Type B pancreatic cell (in vitro differentiated cells): ENCODE measurements around the gene SMC6. TPM values are rescaled to one million over a fixed set of nuclear protein-coding genes. Genes with fewer than 3 reads are reported as not detected.

Experiments used
- DNase-seq: peaks from one replicate; pipeline ENCODE4 v3.0.0; 2021; ENCODE audit warnings: mixed read lengths; ENCODE audit not compliant: unreplicated experiment; ENCODE audit errors: extremely low spot score
- H3K27ac Mint-ChIP-seq: 2 replicates; pipeline ENCODE4 v1.8.0; 2021; ENCODE audit warnings: mild to moderate bottlenecking, mixed read lengths
- H3K27me3 Mint-ChIP-seq: 2 replicates; pipeline ENCODE4 v1.8.0; 2021; ENCODE audit warnings: mixed read lengths
- H3K36me3 Mint-ChIP-seq: 2 replicates; pipeline ENCODE4 v1.8.0; 2021; ENCODE audit warnings: mixed read lengths
- H3K4me1 Mint-ChIP-seq: one replicate; pipeline ENCODE4 v1.8.0; 2021; ENCODE audit warnings: mixed read lengths; ENCODE audit not compliant: unreplicated experiment
- H3K4me3 Mint-ChIP-seq: 2 replicates; pipeline ENCODE4 v1.8.0; 2021; ENCODE audit warnings: mild to moderate bottlenecking, mixed read lengths
- H3K9me3 Mint-ChIP-seq: 2 replicates; pipeline ENCODE4 v1.8.0; 2021; ENCODE audit warnings: mixed read lengths
- CTCF ChIP-seq: fragments of 200-600 bp; sonication (generic); conservative IDR thresholded peaks from 2 replicates; pipeline ENCODE4 v1.5.0; 2021; ENCODE audit warnings: antibody characterized with exemption, mild to moderate bottlenecking
- total RNA-seq: library from RNA; stranded (reverse); gene quantifications from 2 replicates; pipeline ENCODE4 v1.2.1, GENCODE V29; 2021; ENCODE audit warnings: low replicate concordance

The SMC6 gene
- total RNA-seq, 1 donor from 2014 or later, result 30.5 TPM

DNA sequence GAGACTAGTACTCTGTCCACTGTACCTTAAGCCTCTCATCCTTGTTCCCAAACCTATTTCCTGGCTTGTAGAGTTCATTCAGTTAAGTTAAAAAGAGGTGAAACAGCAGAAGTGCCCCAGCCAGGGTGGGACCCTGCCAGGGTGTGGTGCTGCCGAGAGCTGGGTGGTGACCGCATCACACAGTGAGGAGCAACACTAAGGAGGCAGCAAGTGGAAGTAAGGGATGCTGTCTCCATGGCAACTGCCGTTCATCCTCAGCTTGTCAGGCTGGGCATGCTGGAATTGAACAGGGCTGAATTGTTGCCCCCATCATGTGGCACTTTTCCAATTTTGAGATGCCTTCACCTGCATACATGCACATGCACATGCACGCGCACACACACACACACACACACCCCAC, 136.1 kb downstream of the SMC6 start:
- no peaks in the 10 kb centered on the region for H3K9me3 Mint-ChIP-seq
- no peaks in the 10 kb centered on the region for H3K27me3 Mint-ChIP-seq
- peaks cover 15% of the 10 kb centered on the region for H3K4me1 Mint-ChIP-seq
- no peak overlapping the region for H3K27ac Mint-ChIP-seq
- DNase-seq, result no peak
- no peak overlapping the region for H3K4me3 Mint-ChIP-seq
- H3K36me3 Mint-ChIP-seq, result no peaks in the 10 kb centered on the region
- TF ChIP-seq CTCF, result no peak

- Mint-ChIP-seq H3K36me3 (no peaks in the 10 kb centered on the region), H3K27me3 (no peaks in the 10 kb centered on the region), H3K9me3 (no peaks in the 10 kb centered on the region), H3K4me1 (peaks cover 15% of the 10 kb centered on the region), H3K4me3 (no peak overlapping the region), H3K27ac (no peak overlapping the region)
- DNase-seq, result no peak
- TF ChIP-seq CTCF, result no peak
Observed at GRCh38 chr2:17616405-17616804, 137.2 kb downstream of the SMC6 start.

DNA sequence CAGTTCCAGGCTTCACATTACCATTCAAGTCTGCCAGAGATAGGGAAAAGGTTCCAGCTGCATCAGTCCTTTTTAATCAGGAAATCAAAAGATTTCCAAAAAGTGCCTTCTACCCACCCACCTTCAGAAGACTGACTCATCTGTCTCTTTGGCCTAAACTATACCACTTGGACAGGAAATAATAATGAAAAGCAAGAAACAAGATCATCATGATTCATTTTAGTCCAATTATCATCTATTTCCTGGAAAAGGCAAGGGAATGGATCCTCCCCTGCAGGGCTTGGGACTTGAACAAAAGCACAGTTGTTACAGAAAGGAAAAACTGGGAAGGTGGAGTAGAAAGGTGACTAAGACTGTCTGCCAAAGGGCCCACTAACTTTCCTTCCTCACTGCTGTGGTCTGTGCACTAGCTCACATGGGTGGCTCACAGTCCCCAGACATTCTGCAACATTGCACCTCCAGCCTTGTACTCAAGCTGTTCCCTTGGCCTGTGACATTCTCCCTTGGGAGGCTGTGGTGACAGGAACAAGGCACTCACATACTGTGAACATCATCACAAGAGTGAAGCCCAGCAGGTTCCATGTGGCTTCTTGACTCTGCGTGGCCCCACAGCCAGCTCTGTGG, 137.8 kb downstream of the SMC6 start:
- Mint-ChIP-seq H3K4me1 (peaks cover 15% of the 10 kb centered on the region), H3K9me3 (no peaks in the 10 kb centered on the region), H3K27me3 (no peaks in the 10 kb centered on the region), H3K4me3 (no peak overlapping the region), H3K36me3 (no peaks in the 10 kb centered on the region), H3K27ac (no peak overlapping the region)
- no peak for DNase-seq
- TF ChIP-seq CTCF, result no peak

- no peaks in the 10 kb centered on the region for H3K27me3 Mint-ChIP-seq
- H3K9me3 Mint-ChIP-seq, result no peaks in the 10 kb centered on the region
- peaks cover 13% of the 10 kb centered on the region for H3K4me1 Mint-ChIP-seq
- no peak overlapping the region for H3K27ac Mint-ChIP-seq
- TF ChIP-seq CTCF, result no peak
- H3K36me3 Mint-ChIP-seq, result no peaks in the 10 kb centered on the region
- no peak for DNase-seq
- H3K4me3 Mint-ChIP-seq, result no peak overlapping the region
Observed at GRCh38 chr2:17615147-17615546, 138.5 kb downstream of the SMC6 start.

- Mint-ChIP-seq H3K27ac (no peak overlapping the region), H3K27me3 (no peaks in the 10 kb centered on the region)
- TF ChIP-seq CTCF, result no peak
Observed at GRCh38 chr2:17614174-17614930, 139.3 kb downstream of the SMC6 start.

More at GRCh38 chr2:17614174-17614930, 139.3 kb downstream of the SMC6 start:
- no peaks in the 10 kb centered on the region for H3K9me3 Mint-ChIP-seq
- no peak for DNase-seq
- H3K4me1 Mint-ChIP-seq, result peaks cover 8% of the 10 kb centered on the region
- H3K36me3 Mint-ChIP-seq, result no peaks in the 10 kb centered on the region
- no peak overlapping the region for H3K4me3 Mint-ChIP-seq

Other genes starting within 250 kb of the SMC6 start
- 0.12 TPM in 2 replicates for gene RAD51AP2, start 235.4 kb downstream of the SMC6 start, total RNA-seq
- 4.1 and 4.6 TPM in 2 replicates for gene VSNL1, start 213.1 kb downstream of the SMC6 start, total RNA-seq
- gene GEN1, start 328 bp upstream of the SMC6 start, total RNA-seq, result 14.6 and 21.9 TPM in 2 replicates
- not detected in 2 replicates for gene MSGN1, start 62.6 kb upstream of the SMC6 start, total RNA-seq
- 5.3 and 10.3 TPM in 2 replicates for gene KCNS3, start 124.9 kb upstream of the SMC6 start, total RNA-seq